ENCODE measurements around the gene SGSM2.
A peak's percentile ranks its signal among the peaks of the same experiment; 100 is the strongest.

The SGSM2 gene

DNA sequence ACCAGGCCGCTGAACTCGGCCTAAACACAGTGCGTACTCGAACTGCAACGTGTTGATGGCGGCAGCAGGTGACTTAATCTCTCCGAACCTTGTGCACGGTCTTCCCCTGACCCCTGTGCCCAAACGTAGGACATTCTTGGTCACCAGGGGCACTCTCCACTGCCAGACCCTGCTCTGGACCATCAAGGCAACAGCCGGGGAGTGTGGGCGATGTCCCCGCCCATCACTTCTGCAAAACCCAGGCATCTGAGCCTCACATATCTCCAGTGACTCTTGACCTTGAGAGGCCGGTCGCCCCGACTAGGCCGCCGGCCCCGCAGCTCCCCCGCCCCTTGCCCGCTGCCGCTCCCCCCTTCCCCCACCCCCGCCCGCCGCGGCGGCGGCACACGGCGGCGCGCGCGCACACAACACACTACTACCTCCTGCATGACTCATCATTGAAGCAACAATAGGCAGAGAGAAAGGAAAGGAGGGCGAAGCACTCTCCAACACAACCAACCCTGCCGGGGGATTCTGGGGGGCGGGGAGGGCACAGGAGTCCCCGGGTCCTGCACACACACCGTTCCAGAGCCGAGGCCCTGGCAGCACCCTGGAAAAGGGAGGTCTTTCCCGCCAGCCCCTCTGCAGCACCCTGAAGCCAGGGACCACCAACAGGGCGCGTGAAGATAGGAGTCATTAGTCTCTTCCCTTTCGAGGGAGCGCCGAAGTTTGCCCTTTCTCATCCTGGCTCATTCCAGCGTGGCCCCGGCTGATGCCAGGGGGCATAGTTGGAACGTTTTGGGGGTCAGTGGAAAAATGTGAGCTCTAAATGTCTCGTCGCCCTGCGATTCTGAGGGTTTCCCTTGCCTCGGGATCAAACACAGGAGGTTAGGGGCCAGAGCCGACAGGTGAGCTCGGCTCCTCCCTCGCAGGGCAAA is 61.6 kb downstream of the SGSM2 start:
- no peak overlapping the region for H2BK15ac ChIP-seq (replicated peaks; ENCODE audit: low read depth)
- H3K36me3 ChIP-seq (ENCODE audit: control insufficient read depth, insufficient read depth, low read length) = no peaks in the 10 kb centered on the region
- H2BK5ac ChIP-seq (ENCODE audit: low read length) = peak overlapping the region; percentile 51
- no peak overlapping the region for H3K23ac ChIP-seq (ENCODE audit: low read length)
- peaks cover 11% of the 10 kb centered on the region for H3K79me1 ChIP-seq (ENCODE audit: low read length)
- DNase-seq = peak; percentile 89
- no peaks in the 10 kb centered on the region for H3K27me3 ChIP-seq (ENCODE audit: insufficient read depth, low read length, poor library complexity)
- H2AK5ac ChIP-seq (ENCODE audit: low read length) = peak overlapping the region; percentile 6
- no peak overlapping the region for H2BK120ac ChIP-seq (ENCODE audit: low read depth, low read length)
- peak overlapping the region; percentile 68 for H3K4me3 ChIP-seq (ENCODE audit: low read length)
- H3K18ac ChIP-seq (ENCODE audit: low read length) = peak overlapping the region; percentile 83
- peak overlapping the region; percentile 91 for H3K56ac ChIP-seq (ENCODE audit: low read length)
- WGBS (ENCODE audit: extremely low coverage, insufficient coverage, low lambda C conversion rate) = no CpG with 5 or more reads among the region's 55 CpGs
- H3K4me1 ChIP-seq (ENCODE audit: control insufficient read depth, low read depth, low read length) = peaks cover 7% of the 10 kb centered on the region
- no peak overlapping the region for H4K5ac ChIP-seq (ENCODE audit: low read length)
- peak overlapping the region; percentile 84 for H3K27ac ChIP-seq (ENCODE audit: low read depth, low read length)
- H3K4ac ChIP-seq (ENCODE audit: low read depth, low read length) = peak overlapping the region; percentile 17
- H3K79me2 ChIP-seq (ENCODE audit: control insufficient read depth, insufficient read depth, low read length) = peaks cover 12% of the 10 kb centered on the region
- H4K8ac ChIP-seq (ENCODE audit: low read depth, low read length) = no peak overlapping the region
- peak overlapping the region; percentile 100 for H3K4me2 ChIP-seq (ENCODE audit: low read length)
- peak overlapping the region; percentile 81 for H3K9ac ChIP-seq (ENCODE audit: low read length)

DNA sequence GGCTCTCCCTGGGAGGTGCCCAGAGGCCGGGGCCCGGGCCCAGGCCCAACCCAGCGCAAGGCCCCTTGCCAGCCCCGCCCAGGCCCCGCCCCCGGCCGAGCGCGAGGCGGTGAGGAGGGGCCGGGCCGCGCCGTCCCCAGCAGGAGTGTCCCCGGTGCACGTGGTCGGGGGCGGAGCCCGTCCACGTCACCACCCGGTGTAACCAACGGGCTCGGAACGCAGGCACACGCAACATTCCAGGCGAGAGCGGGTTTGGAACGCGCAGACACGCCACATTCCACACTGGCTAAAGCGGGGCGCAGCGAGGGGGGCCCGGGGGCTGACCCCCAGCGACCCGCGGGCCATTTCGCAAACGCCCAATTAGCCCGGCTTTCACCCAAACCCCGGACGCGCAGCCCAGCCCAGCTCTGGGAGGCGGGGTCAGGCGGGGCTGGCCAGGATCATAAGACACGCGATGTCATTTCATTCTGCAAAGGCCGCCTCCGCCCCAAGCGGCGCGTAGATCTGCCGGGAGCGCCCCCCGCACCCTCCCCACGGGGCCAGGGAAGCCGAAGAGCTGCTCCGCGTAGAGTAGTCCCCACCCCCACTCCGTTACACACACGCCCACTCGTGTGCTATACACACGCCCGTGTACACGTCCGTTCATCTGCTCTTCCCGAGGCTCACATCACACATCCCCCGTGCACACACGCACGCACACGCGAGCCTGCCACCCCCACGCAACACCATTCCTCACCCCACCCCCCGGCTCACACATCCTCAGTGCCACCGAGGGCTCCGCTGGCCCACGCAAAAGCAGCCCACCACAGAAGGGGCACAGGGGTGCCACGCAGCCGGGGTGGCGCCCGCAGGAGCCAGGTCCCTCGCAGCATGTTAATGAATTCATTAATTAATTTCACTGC is 62.5 kb downstream of the SGSM2 start:
- Histone ChIP-seq H4K8ac (ENCODE audit: low read depth, low read length) (no peak overlapping the region), H3K79me2 (ENCODE audit: control insufficient read depth, insufficient read depth, low read length) (peaks cover 12% of the 10 kb centered on the region), H2BK120ac (ENCODE audit: low read depth, low read length) (no peak overlapping the region), H3K9ac (ENCODE audit: low read length) (peak overlapping the region; percentile 86), H3K36me3 (ENCODE audit: control insufficient read depth, insufficient read depth, low read length) (no peaks in the 10 kb centered on the region), H3K27ac (ENCODE audit: low read depth, low read length) (peak overlapping the region; percentile 64), H3K56ac (ENCODE audit: low read length) (peak overlapping the region; percentile 93), H3K23ac (ENCODE audit: low read length) (peak overlapping the region; percentile 99), H4K5ac (ENCODE audit: low read length) (no peak overlapping the region), H3K18ac (ENCODE audit: low read length) (no peak overlapping the region), H3K27me3 (ENCODE audit: insufficient read depth, low read length, poor library complexity) (no peaks in the 10 kb centered on the region), H3K79me1 (ENCODE audit: low read length) (peaks cover 11% of the 10 kb centered on the region), H3K4ac (ENCODE audit: low read depth, low read length) (no peak overlapping the region), H2BK15ac (replicated peaks; ENCODE audit: low read depth) (no peak overlapping the region), H3K4me2 (ENCODE audit: low read length) (peak overlapping the region; percentile 100), H3K4me3 (ENCODE audit: low read length) (peak overlapping the region; percentile 66), H2BK5ac (ENCODE audit: low read length) (no peak overlapping the region), H2AK5ac (ENCODE audit: low read length) (no peak overlapping the region), H3K4me1 (ENCODE audit: control insufficient read depth, low read depth, low read length) (peaks cover 5% of the 10 kb centered on the region)
- WGBS (ENCODE audit: extremely low coverage, insufficient coverage, low lambda C conversion rate) = no CpG with 5 or more reads among the region's 82 CpGs
- peak; percentile 98 for DNase-seq

DNA sequence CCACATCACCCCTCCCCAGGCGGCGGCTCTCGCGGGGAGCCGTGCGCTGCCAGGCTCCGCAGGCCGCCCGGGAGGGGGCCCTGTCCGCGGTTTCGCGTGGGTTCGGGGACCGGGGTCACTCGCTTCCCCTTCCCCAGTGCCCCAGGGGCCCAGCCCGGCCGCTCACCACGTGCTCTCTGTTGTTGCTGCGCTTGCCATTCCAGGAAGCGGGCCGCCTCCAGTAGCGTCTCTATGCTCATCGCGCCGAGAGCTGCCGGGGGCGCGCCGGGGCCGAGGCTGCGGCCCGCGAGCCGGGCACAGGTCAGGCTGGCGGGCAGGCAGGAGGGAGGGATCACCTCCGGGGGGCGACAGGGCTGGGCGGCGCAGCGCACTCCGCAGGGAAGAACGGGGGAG is 63.2 kb downstream of the SGSM2 start:
- peaks cover 5% of the 10 kb centered on the region for H3K4me1 ChIP-seq (ENCODE audit: control insufficient read depth, low read depth, low read length)
- H3K9ac ChIP-seq (ENCODE audit: low read length) = peak overlapping the region; percentile 86
- no peak overlapping the region for H3K18ac ChIP-seq (ENCODE audit: low read length)
- H3K23ac ChIP-seq (ENCODE audit: low read length) = peak overlapping the region; percentile 89
- H2BK5ac ChIP-seq (ENCODE audit: low read length) = no peak overlapping the region
- no peak overlapping the region for H4K8ac ChIP-seq (ENCODE audit: low read depth, low read length)
- H3K4ac ChIP-seq (ENCODE audit: low read depth, low read length) = no peak overlapping the region
- no peak overlapping the region for H2AK5ac ChIP-seq (ENCODE audit: low read length)
- H3K56ac ChIP-seq (ENCODE audit: low read length) = peak overlapping the region; percentile 93
- H3K36me3 ChIP-seq (ENCODE audit: control insufficient read depth, insufficient read depth, low read length) = no peaks in the 10 kb centered on the region
- H3K79me2 ChIP-seq (ENCODE audit: control insufficient read depth, insufficient read depth, low read length) = peaks cover 12% of the 10 kb centered on the region
- H3K4me3 ChIP-seq (ENCODE audit: low read length) = peak overlapping the region; percentile 66
- peak overlapping the region; percentile 64 for H3K27ac ChIP-seq (ENCODE audit: low read depth, low read length)
- no CpG with 5 or more reads among the region's 43 CpGs for WGBS (ENCODE audit: extremely low coverage, insufficient coverage, low lambda C conversion rate)
- no peak overlapping the region for H2BK15ac ChIP-seq (replicated peaks; ENCODE audit: low read depth)
- H3K4me2 ChIP-seq (ENCODE audit: low read length) = peak overlapping the region; percentile 99
- no peak overlapping the region for H4K5ac ChIP-seq (ENCODE audit: low read length)
- peak; percentile 86 for DNase-seq
- H3K79me1 ChIP-seq (ENCODE audit: low read length) = peaks cover 10% of the 10 kb centered on the region
- no peaks in the 10 kb centered on the region for H3K27me3 ChIP-seq (ENCODE audit: insufficient read depth, low read length, poor library complexity)
- no peak overlapping the region for H2BK120ac ChIP-seq (ENCODE audit: low read depth, low read length)

DNA sequence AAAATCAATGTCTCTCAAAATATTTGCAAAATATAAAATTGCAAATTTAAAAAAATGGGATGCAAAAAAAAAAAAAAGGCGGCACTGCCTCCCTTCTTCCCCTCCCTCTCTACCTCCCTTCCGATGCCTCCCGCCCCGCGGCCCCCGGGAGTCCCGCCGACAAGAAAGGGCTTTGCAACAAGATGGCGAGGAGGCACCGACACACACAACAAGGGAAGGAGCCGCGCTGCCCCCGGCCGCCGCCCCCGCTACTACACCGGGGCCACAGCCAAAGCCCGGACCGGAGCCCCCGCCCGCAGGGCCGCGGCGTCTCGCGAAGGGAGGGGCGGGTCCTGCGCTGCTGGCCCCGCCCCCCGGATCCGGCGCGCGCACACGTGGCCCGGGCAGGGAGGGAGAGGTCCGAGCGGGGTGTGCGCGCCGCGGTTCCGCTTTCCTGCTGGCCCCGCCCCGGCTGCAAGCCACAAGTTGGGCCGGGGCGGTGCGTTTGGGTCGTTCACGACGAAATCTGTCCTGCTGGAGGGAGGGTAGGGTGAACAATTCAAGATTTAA is 63.6 kb downstream of the SGSM2 start, which contains the start of gene MNT:
Gene MNT, minus strand, starts transcription at position 184 of the 549 bp plus-strand sequence. CDS start 348 bp downstream, outside the sequence.
- peak within 1 kb of the TSS; percentile 99 for H3K4me2 ChIP-seq (ENCODE audit: low read length)
- no peaks in the 10 kb centered on the region for H3K27me3 ChIP-seq (ENCODE audit: insufficient read depth, low read length, poor library complexity)
- H4K8ac ChIP-seq (ENCODE audit: low read depth, low read length) = no peak within 1 kb of the TSS
- peak; percentile 97 for DNase-seq
- no peak within 1 kb of the TSS for H2AK5ac ChIP-seq (ENCODE audit: low read length)
- H3K79me1 ChIP-seq (ENCODE audit: low read length) = peaks cover 8% of the 10 kb centered on the region
- H3K9ac ChIP-seq (ENCODE audit: low read length) = peak within 1 kb of the TSS; percentile 86
- no peak within 1 kb of the TSS for H3K4ac ChIP-seq (ENCODE audit: low read depth, low read length)
- no peaks in the 10 kb centered on the region for H3K36me3 ChIP-seq (ENCODE audit: control insufficient read depth, insufficient read depth, low read length)
- H3K4me1 ChIP-seq (ENCODE audit: control insufficient read depth, low read depth, low read length) = peaks cover 5% of the 10 kb centered on the region
- no peak within 1 kb of the TSS for H3K18ac ChIP-seq (ENCODE audit: low read length)
- peak within 1 kb of the TSS; percentile 75 for H3K27ac ChIP-seq (ENCODE audit: low read depth, low read length)
- no peak within 1 kb of the TSS for H2BK120ac ChIP-seq (ENCODE audit: low read depth, low read length)
- H3K4me3 ChIP-seq (ENCODE audit: low read length) = peak within 1 kb of the TSS; percentile 66
- no CpG with 5 or more reads among the region's 51 CpGs for WGBS (ENCODE audit: extremely low coverage, insufficient coverage, low lambda C conversion rate)
- H2BK15ac ChIP-seq (replicated peaks; ENCODE audit: low read depth) = no peak within 1 kb of the TSS
- peak within 1 kb of the TSS; percentile 12 for H2BK5ac ChIP-seq (ENCODE audit: low read length)
- H4K5ac ChIP-seq (ENCODE audit: low read length) = no peak within 1 kb of the TSS
- H3K79me2 ChIP-seq (ENCODE audit: control insufficient read depth, insufficient read depth, low read length) = peaks cover 8% of the 10 kb centered on the region
- H3K23ac ChIP-seq (ENCODE audit: low read length) = peak within 1 kb of the TSS; percentile 99
- peak within 1 kb of the TSS; percentile 93 for H3K56ac ChIP-seq (ENCODE audit: low read length)

DNA sequence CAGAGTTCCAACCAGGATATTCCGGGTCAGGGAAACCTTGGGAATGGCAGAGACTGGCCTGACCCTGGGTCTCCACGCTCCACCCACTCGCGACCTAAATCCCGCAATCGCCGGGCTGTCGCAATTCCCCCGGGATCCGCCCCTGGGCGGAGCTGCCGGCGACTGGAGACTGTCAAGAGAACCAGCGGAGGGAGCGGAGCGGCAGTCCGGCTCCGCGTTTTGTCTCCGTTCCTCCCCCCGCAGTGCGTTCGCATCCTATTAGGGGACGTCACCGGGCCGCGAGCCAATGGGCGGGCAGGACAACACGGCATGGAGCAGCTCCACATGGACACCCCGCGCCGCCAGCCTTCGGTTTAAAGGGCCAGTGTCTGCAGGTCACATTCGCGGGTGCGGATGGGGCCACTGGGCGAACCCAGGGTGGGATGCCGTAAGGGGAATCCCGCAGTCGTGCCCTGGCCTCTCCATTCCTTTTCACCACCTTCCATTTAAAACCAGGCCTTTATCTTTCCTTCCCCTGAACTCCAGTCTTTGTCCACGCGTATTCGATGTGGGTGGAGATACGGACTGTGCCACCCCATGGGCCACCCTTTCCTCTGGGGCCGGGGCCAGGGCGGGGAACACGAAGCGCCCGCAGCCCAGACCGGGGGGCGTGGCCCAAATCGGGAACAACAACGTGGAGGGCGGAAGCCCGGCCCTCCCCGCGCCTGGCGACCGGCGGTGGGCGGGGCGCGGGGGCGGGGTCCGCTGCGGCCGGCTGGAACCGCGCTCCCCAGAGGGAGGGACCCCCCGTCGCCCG is 64.3 kb downstream of the SGSM2 start:
- Histone ChIP-seq H3K27ac (ENCODE audit: low read depth, low read length) (peak overlapping the region; percentile 75), H2AK5ac (ENCODE audit: low read length) (no peak overlapping the region), H2BK15ac (replicated peaks; ENCODE audit: low read depth) (no peak overlapping the region), H3K27me3 (ENCODE audit: insufficient read depth, low read length, poor library complexity) (no peaks in the 10 kb centered on the region), H3K79me2 (ENCODE audit: control insufficient read depth, insufficient read depth, low read length) (peaks cover 5% of the 10 kb centered on the region), H3K4me3 (ENCODE audit: low read length) (peak overlapping the region; percentile 55), H4K5ac (ENCODE audit: low read length) (no peak overlapping the region), H3K36me3 (ENCODE audit: control insufficient read depth, insufficient read depth, low read length) (no peaks in the 10 kb centered on the region), H3K4ac (ENCODE audit: low read depth, low read length) (no peak overlapping the region), H3K4me2 (ENCODE audit: low read length) (peak overlapping the region; percentile 93), H3K9ac (ENCODE audit: low read length) (peak overlapping the region; percentile 67), H3K56ac (ENCODE audit: low read length) (peak overlapping the region; percentile 88), H4K8ac (ENCODE audit: low read depth, low read length) (no peak overlapping the region), H2BK120ac (ENCODE audit: low read depth, low read length) (no peak overlapping the region), H3K4me1 (ENCODE audit: control insufficient read depth, low read depth, low read length) (no peaks in the 10 kb centered on the region), H3K18ac (ENCODE audit: low read length) (no peak overlapping the region), H3K23ac (ENCODE audit: low read length) (no peak overlapping the region), H3K79me1 (ENCODE audit: low read length) (peaks cover 5% of the 10 kb centered on the region), H2BK5ac (ENCODE audit: low read length) (peak overlapping the region; percentile 12)
- no CpG with 5 or more reads among the region's 72 CpGs for WGBS (ENCODE audit: extremely low coverage, insufficient coverage, low lambda C conversion rate)
- peak; percentile 99 for DNase-seq
